Measurements from ENCODE around the gene CMAS.

CMAS gene

DNA sequence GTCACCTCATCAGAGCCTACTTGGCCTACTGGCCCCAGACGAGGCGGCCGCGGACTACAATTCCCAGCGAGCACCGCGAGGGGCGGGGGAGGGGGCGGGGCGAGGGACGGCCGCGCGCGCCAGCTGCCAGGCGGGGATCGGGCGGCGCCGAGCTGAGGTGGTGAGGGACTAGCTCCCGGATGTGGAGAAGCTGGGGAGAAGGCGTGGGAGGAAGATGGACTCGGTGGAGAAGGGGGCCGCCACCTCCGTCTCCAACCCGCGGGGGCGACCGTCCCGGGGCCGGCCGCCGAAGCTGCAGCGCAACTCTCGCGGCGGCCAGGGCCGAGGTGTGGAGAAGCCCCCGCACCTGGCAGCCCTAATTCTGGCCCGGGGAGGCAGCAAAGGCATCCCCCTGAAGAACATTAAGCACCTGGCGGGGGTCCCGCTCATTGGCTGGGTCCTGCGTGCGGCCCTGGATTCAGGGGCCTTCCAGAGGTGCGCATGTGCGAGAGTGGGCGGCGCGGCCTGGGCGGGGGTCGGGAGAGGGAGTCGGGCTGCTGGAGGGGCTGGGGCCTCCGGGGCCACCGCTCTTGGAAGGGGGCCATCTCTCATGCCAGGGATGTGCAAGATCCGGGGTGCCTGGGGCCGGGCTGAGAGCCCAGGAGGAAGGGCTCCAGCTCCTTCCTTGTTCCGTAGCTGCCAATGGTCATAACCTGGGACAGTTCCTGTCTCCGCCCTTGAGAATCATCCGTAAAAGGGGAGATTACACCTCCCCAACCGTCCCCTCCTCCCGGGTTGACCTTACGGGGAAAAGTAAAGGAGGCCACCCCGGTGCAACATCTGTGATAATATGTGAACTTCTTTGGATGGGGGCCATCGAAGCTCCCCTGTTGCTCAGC, at the start of gene CMAS:
Gene CMAS (plus strand): TSS at position 129 of the 878 bp plus-strand sequence. CDS start 86 bp downstream, at position 215.
- Histone ChIP-seq H3K9ac (ENCODE audit: low read length) (peak within 1 kb of the TSS; percentile 98), H3K27ac (ENCODE audit: low read depth, low read length) (peak within 1 kb of the TSS; percentile 46), H3F3A (ENCODE audit: insufficient read depth) (no peaks in the 10 kb centered on the region), H3K4me2 (ENCODE audit: low read depth, low read length, poor library complexity, severe bottlenecking) (peak within 1 kb of the TSS; percentile 88), H4K20me1 (ENCODE audit: low read depth, low read length) (no peaks in the 10 kb centered on the region), H3K36me3 (ENCODE audit: low read length) (no peaks in the 10 kb centered on the region), H3K27me3 (ENCODE audit: low read length) (no peaks in the 10 kb centered on the region), H3K79me2 (ENCODE audit: insufficient read depth, low read length) (peaks cover 41% of the 10 kb centered on the region; the same call in 1 of the 2 replicates), H3K9me3 (ENCODE audit: insufficient read depth, low read length) (no peaks in the 10 kb centered on the region), H3K4me3 (ENCODE audit: insufficient read depth, low read length, poor library complexity, severe bottlenecking) (peak within 1 kb of the TSS; percentile 88), H2AFZ (ENCODE audit: low read depth, low read length, severe bottlenecking) (peak within 1 kb of the TSS; percentile 95), H3K9me2 (replicated peaks; ENCODE audit: insufficient read depth, low read length) (no peaks in the 10 kb centered on the region)
- TF ChIP-seq, protein P1, sequence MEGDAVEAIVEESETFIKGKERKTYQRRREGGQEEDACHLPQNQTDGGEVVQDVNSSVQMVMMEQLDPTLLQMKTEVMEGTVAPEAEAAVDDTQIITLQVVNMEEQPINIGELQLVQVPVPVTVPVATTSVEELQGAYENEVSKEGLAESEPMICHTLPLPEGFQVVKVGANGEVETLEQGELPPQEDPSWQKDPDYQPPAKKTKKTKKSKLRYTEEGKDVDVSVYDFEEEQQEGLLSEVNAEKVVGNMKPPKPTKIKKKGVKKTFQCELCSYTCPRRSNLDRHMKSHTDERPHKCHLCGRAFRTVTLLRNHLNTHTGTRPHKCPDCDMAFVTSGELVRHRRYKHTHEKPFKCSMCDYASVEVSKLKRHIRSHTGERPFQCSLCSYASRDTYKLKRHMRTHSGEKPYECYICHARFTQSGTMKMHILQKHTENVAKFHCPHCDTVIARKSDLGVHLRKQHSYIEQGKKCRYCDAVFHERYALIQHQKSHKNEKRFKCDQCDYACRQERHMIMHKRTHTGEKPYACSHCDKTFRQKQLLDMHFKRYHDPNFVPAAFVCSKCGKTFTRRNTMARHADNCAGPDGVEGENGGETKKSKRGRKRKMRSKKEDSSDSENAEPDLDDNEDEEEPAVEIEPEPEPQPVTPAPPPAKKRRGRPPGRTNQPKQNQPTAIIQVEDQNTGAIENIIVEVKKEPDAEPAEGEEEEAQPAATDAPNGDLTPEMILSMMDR (IDR thresholded peaks at IDR 0.05; ENCODE audit: insufficient read depth, low read length, poor library complexity, severe bottlenecking) = no peak
- no peak for TF ChIP-seq EZH2phosphoT487 (conservative IDR thresholded peaks at IDR 0.05; ENCODE audit: low read length)

DNA sequence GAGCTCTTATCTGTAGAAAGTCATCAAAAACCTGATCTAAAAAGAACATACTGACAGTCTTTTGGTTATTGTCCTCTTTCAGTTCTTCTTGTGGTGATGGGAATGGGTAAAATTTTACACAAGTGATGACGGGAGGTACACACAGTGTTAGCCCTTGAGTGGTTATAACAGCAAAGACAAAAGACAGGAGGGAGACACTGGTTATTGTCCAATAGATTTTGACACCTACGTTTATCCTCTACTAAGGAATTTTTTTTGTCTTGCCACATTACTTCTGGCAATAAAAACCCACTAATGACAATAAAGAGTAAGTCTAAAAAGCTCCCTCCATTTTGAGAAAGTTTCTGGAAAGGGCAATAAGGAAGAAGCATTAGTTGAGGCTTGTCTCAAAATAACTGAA, 47.7 kb upstream of the CMAS start:
- no peaks in the 10 kb centered on the region for H3F3A ChIP-seq (ENCODE audit: insufficient read depth)
- TF ChIP-seq, protein P1 (IDR thresholded peaks at IDR 0.05; ENCODE audit: insufficient read depth, low read length, poor library complexity, severe bottlenecking) = no peak
- no peak for TF ChIP-seq EZH2phosphoT487 (conservative IDR thresholded peaks at IDR 0.05; ENCODE audit: low read length)
- no peaks in the 10 kb centered on the region for H3K36me3 ChIP-seq (ENCODE audit: low read length)
- H3K27me3 ChIP-seq (ENCODE audit: low read length) = no peaks in the 10 kb centered on the region
- H3K4me3 ChIP-seq (ENCODE audit: insufficient read depth, low read length, poor library complexity, severe bottlenecking) = no peak overlapping the region
- H4K20me1 ChIP-seq (ENCODE audit: low read depth, low read length) = no peaks in the 10 kb centered on the region
- no peak overlapping the region for H3K27ac ChIP-seq (ENCODE audit: low read depth, low read length)
- no peaks in the 10 kb centered on the region for H3K9me2 ChIP-seq (replicated peaks; ENCODE audit: insufficient read depth, low read length)
- no peaks in the 10 kb centered on the region for H3K9me3 ChIP-seq (ENCODE audit: insufficient read depth, low read length)
- H2AFZ ChIP-seq (ENCODE audit: low read depth, low read length, severe bottlenecking) = no peak overlapping the region
- H3K9ac ChIP-seq (ENCODE audit: low read length) = no peak overlapping the region
- H3K4me2 ChIP-seq (ENCODE audit: low read depth, low read length, poor library complexity, severe bottlenecking) = no peak overlapping the region
- no peaks in the 10 kb centered on the region for H3K79me2 ChIP-seq (ENCODE audit: insufficient read depth, low read length)

DNA sequence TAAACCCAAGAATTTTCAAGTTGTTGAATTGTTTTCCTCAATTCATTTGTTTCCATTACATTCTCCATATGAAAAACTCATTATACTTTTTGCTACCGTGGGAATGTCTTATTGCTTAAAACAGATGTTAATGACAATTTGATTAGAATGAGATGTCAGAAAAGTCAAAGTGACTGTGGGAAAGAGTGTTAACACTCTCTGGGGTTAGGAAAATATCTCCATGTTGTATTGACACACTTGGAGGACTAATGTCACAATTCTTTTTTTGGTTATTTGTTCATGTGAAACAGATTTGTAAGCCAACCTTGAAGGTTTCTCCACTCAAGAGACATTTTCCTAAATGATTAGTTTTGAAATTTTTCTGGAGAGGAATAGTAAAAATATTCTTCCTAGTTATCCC, 47.2 kb upstream of the CMAS start:
- Histone ChIP-seq H3K9ac (ENCODE audit: low read length) (no peak overlapping the region), H3K27me3 (ENCODE audit: low read length) (no peaks in the 10 kb centered on the region), H4K20me1 (ENCODE audit: low read depth, low read length) (no peaks in the 10 kb centered on the region), H2AFZ (ENCODE audit: low read depth, low read length, severe bottlenecking) (no peak overlapping the region), H3K27ac (ENCODE audit: low read depth, low read length) (no peak overlapping the region), H3K36me3 (ENCODE audit: low read length) (no peaks in the 10 kb centered on the region), H3K4me3 (ENCODE audit: insufficient read depth, low read length, poor library complexity, severe bottlenecking) (no peak overlapping the region), H3K9me2 (replicated peaks; ENCODE audit: insufficient read depth, low read length) (no peaks in the 10 kb centered on the region), H3K4me2 (ENCODE audit: low read depth, low read length, poor library complexity, severe bottlenecking) (no peak overlapping the region), H3F3A (ENCODE audit: insufficient read depth) (no peaks in the 10 kb centered on the region), H3K9me3 (ENCODE audit: insufficient read depth, low read length) (no peaks in the 10 kb centered on the region), H3K79me2 (ENCODE audit: insufficient read depth, low read length) (no peaks in the 10 kb centered on the region)
- no peak for TF ChIP-seq EZH2phosphoT487 (conservative IDR thresholded peaks at IDR 0.05; ENCODE audit: low read length)
- TF ChIP-seq, protein P1 (IDR thresholded peaks at IDR 0.05; ENCODE audit: insufficient read depth, low read length, poor library complexity, severe bottlenecking) = no peak

Measured in SU-DHL-6 (cell line).